M059J (cell line): Measurements from ENCODE around the gene AKAP12. TPM values are rescaled to one million over a fixed set of nuclear protein-coding genes. Genes with fewer than 3 reads are reported as not detected.

ENCODE experiments used
- DNase-seq: peaks from one replicate; pipeline ENCODE4 v3.0.0-alpha.2; 2012; ENCODE audit warnings: low read depth
- total RNA-seq: library from RNA; depleted of rRNA; stranded (reverse); fragments of >200 nt; shearing (Covaris generic); gene quantifications from 2 replicates; pipeline ENCODE4 v1.2.3, GENCODE V29; 2014

Gene AKAP12
- total RNA-seq, 1 experiment from 2014 or later: 43.1 TPM

GRCh38 chr6:151240036-151240685, 394 bp downstream of the AKAP12 start:
- peak; percentile 76 for DNase-seq

- DNase-seq: peak; percentile 79
These were observed 1.2 kb downstream of the AKAP12 start for GRCh38 chr6:151240791-151241642.

GRCh38 chr6:151241853-151242252, 2.1 kb downstream of the AKAP12 start:
- DNase-seq: no peak

- DNase-seq: peak; percentile 36
These were observed 2.7 kb downstream of the AKAP12 start for GRCh38 chr6:151242420-151242861.

- DNase-seq: no peak
These were observed 3.7 kb downstream of the AKAP12 start for GRCh38 chr6:151243481-151243880.

- no peak for DNase-seq
These were observed 7.7 kb downstream of the AKAP12 start for GRCh38 chr6:151247490-151247889.

GRCh38 chr6:151248295-151248694, 8.5 kb downstream of the AKAP12 start:
- no peak for DNase-seq

GRCh38 chr6:151252634-151253033, 12.9 kb downstream of the AKAP12 start:
- no peak for DNase-seq

GRCh38 chr6:151254451-151255081, 14.8 kb downstream of the AKAP12 start:
- peak; percentile 76 for DNase-seq

GRCh38 chr6:151255811-151256210, 16.0 kb downstream of the AKAP12 start:
- DNase-seq: peak; percentile 20

- no peak for DNase-seq
These were observed 18.2 kb downstream of the AKAP12 start for GRCh38 chr6:151257985-151258445.

GRCh38 chr6:151260205-151260604, 20.4 kb downstream of the AKAP12 start:
- DNase-seq: no peak

GRCh38 chr6:151263035-151263434, 23.3 kb downstream of the AKAP12 start:
- DNase-seq: no peak

- no peak for DNase-seq
These were observed 24.2 kb downstream of the AKAP12 start for GRCh38 chr6:151263967-151264366.

GRCh38 chr6:151265282-151265681, 25.5 kb downstream of the AKAP12 start:
- DNase-seq: no peak

- no peak for DNase-seq
These were observed 29.7 kb downstream of the AKAP12 start for GRCh38 chr6:151269321-151269995.

GRCh38 chr6:151275121-151275520, 35.4 kb downstream of the AKAP12 start:
- DNase-seq: no peak

GRCh38 chr6:151275566-151275965, 35.8 kb downstream of the AKAP12 start:
- no peak for DNase-seq

GRCh38 chr6:151276112-151276740, 36.5 kb downstream of the AKAP12 start:
- peak; percentile 13 for DNase-seq

- no peak for DNase-seq
These were observed 40.1 kb downstream of the AKAP12 start for GRCh38 chr6:151279891-151280290.

- DNase-seq: no peak
These were observed 41.1 kb downstream of the AKAP12 start for GRCh38 chr6:151280859-151281258.
